ENCODE data around the gene F2.
"Not testable (repeated sequence)": the region's sequence is repeated elsewhere in the genome, so short reads cannot be mapped to it uniquely, and the experiment has no call there.

F2 gene

GRCh38 chr11:46717825-46718154 is 1.2 kb upstream of the F2 start:
- DNase-seq, result not testable (repeated sequence)

- no peak for DNase-seq
Measured at GRCh38 chr11:46718155-46719019, 626 bp upstream of the F2 start.

- no peak for DNase-seq
Measured at GRCh38 chr11:46719543-46720218, 668 bp downstream of the F2 start.

- no peak for DNase-seq
Measured at GRCh38 chr11:46721286-46721685, 2.3 kb downstream of the F2 start.

GRCh38 chr11:46722566-46723358 is 3.7 kb downstream of the F2 start:
- no peak for DNase-seq

- no peak for DNase-seq
Measured at GRCh38 chr11:46723359-46723680, 4.3 kb downstream of the F2 start.

GRCh38 chr11:46724088-46724487 is 5.1 kb downstream of the F2 start:
- no peak for DNase-seq

GRCh38 chr11:46725338-46726205 is 6.6 kb downstream of the F2 start:
- no peak for DNase-seq

- no peak for DNase-seq
Measured at GRCh38 chr11:46726206-46726862, 7.3 kb downstream of the F2 start.

- DNase-seq, result no peak
Measured at GRCh38 chr11:46727952-46728658, 9.1 kb downstream of the F2 start.

- no peak for DNase-seq
Measured at GRCh38 chr11:46728659-46729040, 9.6 kb downstream of the F2 start.

GRCh38 chr11:46729110-46730027 is 10.4 kb downstream of the F2 start:
- DNase-seq, result no peak

GRCh38 chr11:46731545-46731944 is 12.5 kb downstream of the F2 start:
- DNase-seq, result no peak

- DNase-seq, result no peak
Measured at GRCh38 chr11:46733234-46733633, 14.2 kb downstream of the F2 start.

GRCh38 chr11:46736146-46736545 is 17.1 kb downstream of the F2 start:
- no peak for DNase-seq

- DNase-seq, result no peak
Measured at GRCh38 chr11:46736615-46737014, 17.6 kb downstream of the F2 start.

- DNase-seq, result no peak
Measured at GRCh38 chr11:46737699-46738098, 18.7 kb downstream of the F2 start.

- DNase-seq, result no peak
Measured at GRCh38 chr11:46738887-46739286, 19.9 kb downstream of the F2 start.

Data from amygdala (tissue), 56 donors.